ENCODE results near the gene ARHGEF39.
A peak's percentile ranks its signal among the peaks of the same experiment; 100 is the strongest.
"Not testable (repeated sequence)": the region's sequence is repeated elsewhere in the genome, so short reads cannot be mapped to it uniquely, and the experiment has no call there.

The ARHGEF39 gene

DNA sequence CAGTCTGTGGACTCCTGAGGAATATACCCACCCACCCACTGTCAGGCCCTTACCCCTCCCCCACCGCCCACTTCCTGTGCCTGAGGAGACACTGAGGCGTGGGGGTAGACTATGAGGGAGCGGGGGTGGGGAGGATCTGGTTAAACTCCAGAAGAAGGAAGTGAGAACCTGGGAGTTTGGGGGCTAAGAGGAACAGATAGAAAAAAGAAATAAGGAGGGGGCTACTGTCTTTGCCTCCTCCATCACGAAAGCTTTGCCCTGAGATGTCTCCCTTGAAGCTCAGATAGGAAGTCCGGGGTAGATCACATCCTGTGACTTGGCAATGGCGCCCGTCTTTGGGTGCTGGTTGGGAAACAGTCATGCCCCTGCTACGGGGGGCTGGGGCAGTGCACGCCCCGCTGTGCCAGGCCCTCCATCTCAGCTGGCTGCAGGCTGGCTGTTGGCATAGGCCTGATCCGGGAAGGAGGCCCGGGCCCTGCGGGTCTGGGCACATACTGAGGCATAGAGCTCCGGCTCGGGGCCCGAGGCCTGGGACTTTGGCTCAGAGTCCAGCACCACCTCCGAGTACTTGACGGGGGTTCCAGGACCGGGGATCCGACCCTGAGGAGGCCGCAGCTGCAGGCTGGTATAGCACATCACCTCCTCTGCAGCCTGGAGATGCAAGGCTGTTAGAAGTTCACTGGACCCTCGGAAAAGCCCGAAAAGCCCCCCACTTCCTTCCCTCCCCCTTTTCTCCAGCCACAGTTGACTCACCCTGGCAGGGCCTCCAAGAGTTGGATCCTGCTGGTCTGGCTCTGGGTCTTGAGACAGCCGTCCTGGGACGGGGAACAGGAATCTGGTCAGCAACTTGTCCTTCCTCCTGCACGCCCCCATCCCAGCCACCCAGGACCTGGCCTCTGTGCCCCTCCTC is 15.3 kb downstream of the ARHGEF39 start:
- DNase-seq = no peak

DNA sequence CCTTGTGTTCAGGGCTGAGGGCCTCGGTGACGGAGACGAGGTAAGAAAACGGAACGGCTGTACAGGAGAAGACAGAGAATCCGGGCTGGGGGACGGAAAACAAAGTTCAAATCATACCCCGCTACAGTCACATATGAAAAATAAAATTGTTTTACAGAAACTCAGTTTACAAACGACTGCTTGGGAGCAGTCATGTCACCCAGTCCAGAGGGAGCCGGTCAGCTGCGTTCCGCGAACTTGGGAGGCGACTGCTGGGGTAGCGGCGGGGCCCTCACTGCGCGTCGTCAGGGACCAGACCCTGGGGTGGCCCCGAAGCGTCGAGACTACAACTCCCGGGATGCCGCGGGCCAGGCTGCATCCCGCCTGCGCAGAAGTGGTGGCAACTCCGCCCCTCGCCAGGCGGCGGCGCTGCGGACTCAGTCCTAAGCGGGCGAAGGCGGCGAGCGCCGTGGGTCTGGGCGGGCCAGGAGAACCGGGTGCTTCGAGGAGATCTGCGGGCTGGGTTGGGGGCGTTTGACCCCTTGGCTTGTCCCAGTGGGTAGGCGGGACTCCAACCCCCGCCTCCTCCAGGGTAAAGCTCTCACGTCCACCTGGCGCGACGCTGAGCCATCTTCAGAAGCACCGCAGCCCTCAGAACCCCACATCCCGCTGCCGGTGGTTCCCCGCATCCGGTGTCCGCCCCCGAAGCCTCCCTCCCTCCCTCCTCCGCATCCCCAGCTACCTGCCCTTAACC is 18.3 kb downstream of the ARHGEF39 start:
- DNase-seq = peak; percentile 90

DNA sequence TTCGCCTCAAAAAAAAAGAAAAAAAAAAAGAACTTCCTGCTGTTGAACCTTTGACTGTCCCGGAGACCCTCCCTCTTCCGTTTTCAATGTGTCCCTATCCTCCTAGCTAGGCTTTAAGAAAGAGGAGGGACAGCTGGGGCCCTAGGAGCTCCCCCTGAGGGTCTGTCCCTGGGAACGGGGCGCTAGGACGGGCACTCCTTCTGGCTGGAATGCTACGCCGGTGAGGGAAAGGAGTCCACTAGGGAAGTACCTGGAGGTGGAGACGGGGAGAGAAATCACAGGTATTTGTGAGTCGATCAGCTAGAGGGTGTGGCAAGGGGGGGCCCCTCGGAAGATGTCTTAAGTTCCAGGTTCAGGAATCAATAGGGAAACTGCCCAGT is 18.9 kb downstream of the ARHGEF39 start:
- DNase-seq = no peak

DNA sequence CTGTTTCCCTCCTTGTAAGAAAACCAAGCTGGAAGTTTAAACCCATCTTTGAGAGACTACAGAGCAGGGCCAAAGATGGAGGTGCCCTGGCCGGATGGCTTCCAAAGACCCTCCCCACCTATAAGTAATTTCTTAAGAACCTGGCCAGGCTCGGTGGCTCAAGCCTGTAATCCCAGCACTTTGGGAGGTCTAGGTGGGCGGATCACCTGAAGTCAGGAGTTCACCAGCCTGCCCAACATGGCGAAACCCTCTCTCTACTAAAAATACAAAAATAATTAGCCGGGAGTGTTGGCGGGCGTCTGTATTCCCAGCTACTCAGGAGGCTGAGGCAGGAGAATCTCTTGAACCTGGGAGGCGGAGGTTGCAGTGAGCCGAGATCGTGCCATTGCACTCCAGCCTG is 19.3 kb downstream of the ARHGEF39 start:
- DNase-seq = not testable (repeated sequence)

DNA sequence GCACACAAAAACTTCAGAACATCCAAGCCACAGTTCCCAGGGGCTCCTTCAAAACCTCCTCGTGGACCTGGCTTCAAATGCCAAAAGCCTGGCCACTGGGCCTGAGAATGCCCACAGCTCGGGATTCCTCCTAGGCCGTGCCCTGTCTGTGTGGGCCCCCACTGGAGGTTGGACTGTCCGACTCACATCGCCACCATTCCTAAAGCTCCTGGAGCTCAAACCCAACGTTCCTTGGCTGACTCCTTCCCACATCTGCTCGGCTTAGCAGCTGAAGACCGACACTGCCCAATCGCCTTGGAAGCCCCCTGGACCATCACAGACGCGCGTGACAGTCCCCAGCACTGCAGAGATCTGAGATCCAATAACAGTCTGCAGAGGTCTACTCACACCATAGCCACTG is 21.9 kb downstream of the ARHGEF39 start:
- DNase-seq = no peak

DNA sequence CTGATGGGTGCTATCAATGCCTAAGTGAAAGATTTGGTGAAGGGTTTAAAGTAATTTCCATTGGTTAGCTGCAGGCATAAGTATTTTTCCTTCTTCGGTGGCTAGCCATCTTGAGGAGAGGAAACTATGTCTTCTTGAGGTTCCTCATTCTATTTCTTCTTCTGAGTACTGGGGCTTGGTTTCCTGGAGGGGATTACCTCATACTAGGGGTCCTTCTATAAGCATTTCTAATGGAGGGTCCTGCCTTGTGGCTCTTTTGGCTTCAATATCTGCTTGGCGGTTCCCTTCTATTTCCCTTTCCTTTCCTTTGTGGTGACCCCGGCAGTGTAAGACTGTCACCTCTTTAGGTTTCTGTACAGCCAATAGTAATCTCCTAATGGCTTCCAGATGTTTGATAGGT is 23.5 kb downstream of the ARHGEF39 start:
- not testable (repeated sequence) for DNase-seq

DNA sequence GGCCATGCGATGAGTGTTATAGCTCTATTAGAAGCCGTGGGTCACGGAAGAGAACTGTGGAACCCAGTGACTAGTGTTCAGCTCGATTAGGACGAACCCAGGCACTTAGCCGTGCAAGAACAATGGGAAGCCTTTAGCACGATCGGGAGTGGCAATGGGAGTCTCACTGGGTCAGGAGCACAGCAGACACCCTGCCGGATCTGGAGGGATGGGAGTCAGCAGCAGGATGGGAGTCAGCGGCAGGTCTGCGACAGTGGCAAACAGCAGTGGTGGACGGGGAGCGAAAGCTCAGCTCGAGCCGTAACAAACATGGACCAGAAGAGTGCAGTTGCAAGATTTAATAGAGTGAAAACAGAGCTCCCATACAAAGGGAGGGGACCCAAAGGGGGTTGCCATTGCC is 24.6 kb downstream of the ARHGEF39 start:
- DNase-seq = not testable (repeated sequence)

DNA sequence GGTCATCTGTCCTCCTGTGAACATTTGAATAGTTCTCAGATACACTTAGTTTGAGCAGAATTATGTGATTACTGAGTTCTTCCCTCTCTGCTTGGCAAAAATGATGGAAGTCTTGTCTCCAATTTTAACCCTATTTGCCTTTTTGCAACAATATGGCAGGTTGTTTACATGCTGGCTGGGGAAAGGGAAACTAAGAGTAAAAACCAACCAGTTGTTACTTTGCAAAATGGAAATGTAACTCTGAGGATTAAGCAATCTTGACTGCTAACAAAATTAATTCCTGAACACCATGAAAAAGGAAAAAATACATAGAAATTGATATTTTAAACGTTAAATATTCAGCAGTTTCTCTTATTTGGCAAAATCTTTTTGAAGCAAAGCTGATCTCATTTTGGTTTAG is 25.4 kb downstream of the ARHGEF39 start:
- no peak for DNase-seq

DNA sequence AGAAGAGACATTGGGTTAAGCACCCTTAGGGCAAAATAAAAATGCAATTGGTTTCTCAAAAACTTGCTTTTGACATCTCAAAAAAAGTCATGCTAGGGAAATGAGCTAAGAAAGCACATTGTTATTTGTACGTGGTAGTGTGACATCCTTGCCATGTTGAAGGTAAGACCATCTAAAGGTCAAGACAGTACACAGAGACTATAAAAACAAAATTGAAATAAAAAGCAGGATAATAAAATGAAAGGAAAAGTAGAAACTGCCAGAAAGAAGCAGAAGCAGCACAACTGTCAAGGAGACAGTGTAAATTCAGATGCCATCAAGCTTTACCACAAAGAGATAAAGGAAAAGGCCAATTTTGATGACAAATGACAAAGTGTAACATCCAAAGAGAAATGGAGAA is 25.8 kb downstream of the ARHGEF39 start:
- DNase-seq = not testable (repeated sequence)

DNA sequence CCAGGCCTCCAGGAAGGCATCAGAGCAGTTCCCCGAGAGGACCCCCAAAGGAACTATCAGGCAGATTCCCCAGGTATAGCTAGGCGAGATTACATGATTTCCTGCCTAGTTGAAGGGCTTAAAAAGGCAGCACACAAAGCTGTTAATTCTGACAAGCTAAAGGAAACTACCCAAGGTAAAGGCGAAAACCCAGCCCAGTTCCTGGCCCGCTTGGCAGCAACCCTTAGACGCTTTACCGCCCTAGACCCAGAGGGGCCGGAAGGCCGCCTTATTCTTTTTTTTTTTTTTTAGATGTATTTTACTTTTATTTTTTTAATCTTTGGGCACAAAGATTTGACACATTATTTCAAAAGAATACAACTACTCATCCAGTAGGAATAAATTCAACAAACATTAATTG is 26.2 kb downstream of the ARHGEF39 start:
- not testable (repeated sequence) for DNase-seq

DNA sequence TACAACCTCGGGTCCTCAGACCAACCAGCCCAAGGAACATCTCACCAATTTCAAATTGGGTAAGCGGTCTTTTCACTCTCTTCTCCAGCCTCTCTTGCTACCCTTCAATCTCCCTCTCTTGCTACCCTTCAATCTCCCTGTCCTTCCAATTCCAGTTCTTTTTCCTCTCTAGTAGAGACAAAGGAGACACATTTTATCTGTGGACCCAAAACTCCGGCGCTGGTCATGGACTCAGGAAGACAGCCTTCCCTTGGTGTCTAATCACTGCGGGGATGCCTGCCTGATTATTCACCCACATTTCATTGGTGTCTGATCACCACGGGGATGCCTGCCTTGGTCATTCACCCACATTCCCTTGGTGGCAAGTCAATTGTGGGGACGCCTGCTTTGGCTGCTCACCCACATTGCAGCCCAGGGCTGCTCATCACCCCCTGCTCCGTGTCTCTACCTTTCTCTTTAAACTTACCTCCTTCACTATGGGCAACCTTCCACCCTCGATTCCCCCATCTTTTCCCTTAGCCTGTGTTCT is 27.5 kb downstream of the ARHGEF39 start:
- DNase-seq = not testable (repeated sequence)

DNA sequence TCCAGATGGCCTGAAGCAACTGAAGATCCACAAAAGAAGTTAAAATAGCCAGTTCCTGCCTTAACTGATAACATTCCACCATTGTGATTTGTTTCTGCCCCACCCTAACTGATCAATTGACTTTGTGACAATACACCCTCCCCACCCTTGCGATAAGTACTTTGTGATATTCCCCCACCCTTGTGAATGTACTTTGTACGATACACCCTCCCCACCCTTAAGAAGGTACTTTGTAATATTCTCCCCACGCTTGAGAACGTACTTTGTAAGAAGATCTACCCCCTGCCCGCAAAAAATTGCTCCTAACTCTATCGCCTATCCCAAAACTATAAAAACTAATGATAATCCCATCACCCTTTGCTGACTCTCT is 28.1 kb downstream of the ARHGEF39 start:
- not testable (repeated sequence) for DNase-seq

DNA sequence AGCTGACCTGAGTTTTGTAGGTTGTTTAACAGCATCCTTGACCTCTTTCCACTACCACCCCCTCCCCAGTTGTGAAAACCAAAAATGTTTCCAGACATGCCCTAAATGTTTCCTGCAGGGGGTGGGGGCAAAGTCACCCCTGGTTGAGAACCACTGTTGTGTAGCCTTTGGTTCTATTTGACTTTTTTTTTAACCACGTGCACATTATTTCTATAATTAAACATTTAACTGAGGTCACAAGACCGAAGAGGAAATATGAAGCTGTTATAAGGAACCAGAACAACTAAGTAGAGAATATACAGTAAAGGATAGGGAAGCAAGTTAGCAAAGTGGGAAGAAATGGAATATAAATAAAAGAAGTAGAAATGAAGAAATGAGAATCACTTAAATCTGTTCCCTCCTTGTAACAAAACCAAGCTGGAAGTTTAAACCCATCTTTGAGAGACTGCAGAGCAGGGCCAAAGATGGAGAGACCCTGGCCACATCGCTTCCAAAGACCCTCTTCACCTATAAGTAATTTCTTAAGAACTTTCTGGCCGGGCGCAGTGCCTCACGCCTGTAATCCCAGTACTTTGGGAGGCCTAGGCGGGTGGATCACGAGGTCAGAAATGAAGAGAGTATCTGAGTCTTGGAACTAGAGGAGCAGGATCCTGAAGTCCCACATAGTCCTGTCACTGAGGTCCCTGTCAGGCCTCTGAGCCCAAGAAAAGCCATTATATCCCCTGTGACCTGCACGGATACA is 28.7 kb downstream of the ARHGEF39 start:
- DNase-seq = no peak

DNA sequence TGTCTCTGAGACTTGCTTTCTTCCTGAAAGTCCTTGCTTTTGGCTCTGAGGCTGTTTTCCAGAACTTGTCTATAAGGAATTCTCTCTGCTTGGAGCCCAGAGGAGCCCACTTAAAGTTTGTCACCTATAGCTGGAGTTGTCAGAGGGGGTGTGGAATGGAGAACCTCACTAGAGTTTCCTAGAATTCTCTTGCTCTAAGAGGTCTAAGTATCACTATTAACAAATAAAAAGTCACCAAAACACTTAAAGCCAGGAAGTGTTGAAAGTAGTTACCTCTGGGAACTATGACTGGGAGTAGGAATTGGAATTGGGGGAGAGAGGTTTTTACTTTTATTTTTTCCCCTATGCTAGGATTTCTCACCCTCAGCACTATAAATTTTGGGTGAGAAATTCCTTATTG is 29.3 kb downstream of the ARHGEF39 start:
- DNase-seq = no peak

DNA sequence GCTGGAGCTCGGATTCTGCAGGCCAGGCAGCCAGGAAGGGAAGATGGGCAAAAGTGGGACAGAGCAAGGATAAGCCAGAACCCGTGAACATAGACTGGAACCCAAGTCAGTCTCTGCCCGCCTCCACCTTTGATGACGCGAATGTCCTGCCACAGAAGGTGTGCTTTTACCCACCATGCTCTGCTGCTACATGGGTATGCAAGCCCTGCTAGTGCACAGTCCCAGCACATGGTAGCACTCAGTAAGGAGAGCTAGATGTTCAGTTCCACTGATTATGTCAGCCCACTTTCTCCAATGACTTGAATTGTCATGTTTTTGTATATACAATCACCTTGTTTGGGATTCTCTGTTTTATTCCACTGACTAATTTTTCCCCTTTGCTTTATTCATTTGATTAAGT is 35.4 kb downstream of the ARHGEF39 start:
- no peak for DNase-seq

DNA sequence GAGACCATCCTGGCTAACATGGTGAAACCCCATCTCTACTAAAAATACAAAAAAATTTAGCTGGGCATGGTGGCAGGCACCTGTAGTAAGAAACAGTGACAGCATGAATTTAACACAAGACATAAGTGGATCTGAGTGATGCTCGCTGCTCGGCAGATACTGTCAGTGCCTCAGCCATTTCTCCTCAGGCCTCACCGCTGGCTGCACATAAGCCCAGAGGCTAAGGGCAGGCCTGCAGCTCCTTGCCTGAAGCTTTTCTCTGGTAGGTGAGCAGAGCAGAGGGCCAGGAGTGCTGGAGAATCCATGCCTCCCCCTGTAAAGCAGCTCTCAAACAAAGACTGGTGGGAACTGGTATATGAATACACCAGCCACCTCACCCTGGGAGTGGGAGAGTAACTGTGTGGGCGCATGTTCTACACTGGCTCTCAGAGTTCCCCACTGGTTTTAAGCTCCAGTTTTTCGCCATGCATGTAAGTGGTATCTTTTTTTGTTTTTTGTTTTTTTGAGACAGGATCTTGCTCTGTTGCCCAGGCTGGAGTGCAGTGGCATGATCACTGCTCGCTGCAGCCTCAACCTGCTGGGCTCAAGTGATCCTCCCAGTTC is 36.5 kb downstream of the ARHGEF39 start:
- DNase-seq = no peak

DNA sequence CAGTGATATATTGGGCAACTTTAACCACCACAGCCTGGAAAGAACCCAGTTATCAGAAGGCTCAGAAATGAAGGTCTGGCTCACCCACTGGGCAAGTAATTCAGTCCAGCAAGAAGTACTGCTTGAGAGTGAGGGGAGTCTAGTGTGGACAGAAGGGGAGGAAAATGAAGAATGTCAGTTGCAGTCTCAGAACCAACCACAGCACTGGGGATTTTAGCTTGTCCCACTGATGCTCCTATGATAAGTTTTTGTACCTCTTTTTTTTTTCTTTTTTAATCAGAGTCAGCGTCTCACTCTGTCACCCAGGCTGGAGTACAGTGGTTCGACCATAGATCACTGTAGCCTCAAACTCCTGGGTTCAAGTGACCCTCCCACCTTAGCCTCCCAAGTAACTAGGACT is 37.4 kb downstream of the ARHGEF39 start:
- no peak for DNase-seq

DNA sequence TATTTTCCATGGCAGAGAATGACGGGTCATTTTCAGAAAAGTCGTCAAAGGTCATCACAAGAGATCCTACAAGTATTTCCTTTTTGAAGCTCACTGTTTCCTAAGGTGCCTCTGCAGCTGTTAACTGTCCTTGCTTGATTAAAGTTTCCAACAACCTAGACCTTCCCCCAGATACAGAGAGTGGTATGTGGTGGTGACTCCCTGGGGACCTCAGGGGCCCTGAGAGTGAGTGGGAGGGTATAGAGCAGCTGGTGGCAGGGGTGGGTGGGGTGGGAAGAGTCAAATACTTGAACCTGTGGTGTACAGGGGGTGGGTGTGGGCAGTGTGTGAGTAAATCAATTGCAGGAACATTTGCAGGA is 45.2 kb downstream of the ARHGEF39 start:
- no peak for DNase-seq

DNA sequence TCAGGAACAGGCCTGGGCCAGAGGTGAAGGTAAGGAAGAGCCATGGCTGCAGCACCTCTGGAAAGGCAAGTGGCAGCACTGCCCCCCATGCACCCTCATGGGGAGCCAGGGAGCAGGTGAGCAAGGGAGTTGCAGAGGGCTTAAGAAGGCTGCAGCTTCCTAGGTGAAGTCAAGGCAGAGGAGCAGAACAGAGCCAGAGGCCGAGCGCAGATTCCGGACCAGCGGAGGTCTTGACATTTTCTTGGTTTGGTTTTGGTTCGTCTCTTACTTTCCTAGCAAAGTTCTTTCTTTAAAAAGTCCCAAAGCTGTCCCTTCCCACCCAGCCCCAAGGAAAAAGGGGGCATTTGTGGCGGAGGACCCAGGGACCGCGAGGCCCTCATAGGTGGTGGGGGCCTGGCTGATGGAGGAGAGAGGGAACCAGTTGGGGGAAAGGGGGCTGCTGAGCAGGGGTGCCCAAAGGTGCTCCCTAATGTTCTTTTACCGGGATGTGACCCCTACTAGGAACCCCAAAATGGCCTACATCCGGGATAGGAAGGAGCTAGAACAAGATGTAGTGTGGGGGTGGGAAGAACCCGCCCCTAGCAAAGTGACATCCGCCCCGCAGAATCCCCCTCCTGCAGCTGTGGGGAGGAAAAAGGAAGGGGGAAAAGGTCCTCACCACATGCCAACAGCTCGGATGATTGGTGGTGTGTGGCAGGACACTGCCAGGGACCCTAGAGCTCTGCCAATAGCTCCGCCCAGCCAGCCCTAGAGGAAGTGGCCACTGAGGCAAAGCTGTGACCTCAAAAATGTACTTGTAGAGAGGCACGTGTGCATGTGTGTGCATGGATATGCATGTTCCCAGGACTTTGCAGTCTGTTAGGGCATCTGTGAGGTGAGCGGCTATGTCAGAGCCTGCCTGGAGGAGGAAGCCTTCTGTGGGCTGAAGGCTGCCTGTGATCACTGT is 45.9 kb downstream of the ARHGEF39 start:
- no peak for DNase-seq

DNA sequence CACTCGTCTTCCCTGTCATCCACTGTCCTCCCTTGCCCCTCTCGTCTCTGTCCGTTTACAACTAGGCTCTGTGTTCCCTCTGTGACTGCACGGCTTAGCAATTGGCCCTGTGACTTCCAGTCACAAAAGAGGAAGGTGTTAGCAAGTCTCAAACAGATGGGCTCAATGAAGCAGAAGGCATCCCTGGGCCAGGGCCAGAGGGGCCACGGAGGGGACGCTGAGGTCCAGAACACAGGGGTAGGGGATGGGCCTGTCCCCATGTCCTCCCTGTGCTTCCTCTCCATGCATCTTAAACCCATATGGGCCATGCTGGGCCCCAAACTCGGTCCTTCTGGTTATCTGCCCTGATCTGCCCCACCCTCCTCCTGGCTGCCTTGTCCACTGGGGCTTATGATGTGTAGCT is 46.7 kb downstream of the ARHGEF39 start, which contains the start of gene CD72:
CD72 (minus strand) TSS at position 89 of the 403 bp plus-strand sequence. CDS start 110 bp downstream, outside the sequence.
- no peak for DNase-seq

DNA sequence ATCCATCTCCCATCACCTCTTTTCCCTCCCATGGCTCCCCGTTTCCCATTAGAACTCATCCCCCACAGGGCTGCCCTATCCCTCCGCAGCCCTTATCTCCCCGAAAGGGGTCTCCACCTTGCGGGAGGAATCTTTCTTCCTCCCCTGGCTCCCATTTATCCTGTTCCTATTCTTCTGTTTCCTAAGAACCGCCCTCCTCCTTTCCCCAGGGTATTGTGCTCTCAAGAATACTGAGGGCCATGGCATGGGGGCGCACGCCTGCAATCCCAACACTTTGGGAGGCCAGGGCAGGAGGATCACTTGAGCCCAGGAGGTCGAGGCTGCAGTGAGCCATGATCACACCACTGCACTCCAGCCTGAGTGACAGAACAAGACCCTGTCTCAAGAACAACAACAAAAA is 47.4 kb downstream of the ARHGEF39 start:
- DNase-seq = no peak
